Omental fat pad (tissue), 4 donors: ENCODE data around the gene OBSCN. TPM values are rescaled to one million over a fixed set of nuclear protein-coding genes. Genes with fewer than 3 reads are reported as not detected.
A peak's percentile ranks its signal among the peaks of the same experiment; 100 is the strongest.

Experiments used
- ATAC-seq: fragments of 150-250 bp; one replicate; pipeline ENCODE4 v1.9.1; 2016; ENCODE audit warnings: mild to moderate bottlenecking, moderate library complexity; ENCODE audit not compliant: low FRiP score
- DNase-seq: peaks from one replicate; pipeline ENCODE4 v3.0.0-alpha.2; 2019; ENCODE audit warnings: low spot score
- total RNA-seq, 4 donors: library from RNA; depleted of rRNA; stranded (reverse); fragments of >200 nt; gene quantifications; one replicate each; pipeline ENCODE4 v1.1.0, GENCODE V29; 2016
- TF ChIP-seq, protein P1 (sequence below), 3 donors: fragments of 450-650 bp; IDR thresholded peaks; one replicate each; pipeline ENCODE4 v1.5.1; 2016 to 2017; ENCODE audit warnings: antibody characterized with exemption in 3 of 3, mild to moderate bottlenecking in 3 of 3, moderate library complexity in 2 of 3

Gene OBSCN
- total RNA-seq, 4 donors from 2014 or later: 5.4 to 26.0 (median 9.7) TPM

DNA sequence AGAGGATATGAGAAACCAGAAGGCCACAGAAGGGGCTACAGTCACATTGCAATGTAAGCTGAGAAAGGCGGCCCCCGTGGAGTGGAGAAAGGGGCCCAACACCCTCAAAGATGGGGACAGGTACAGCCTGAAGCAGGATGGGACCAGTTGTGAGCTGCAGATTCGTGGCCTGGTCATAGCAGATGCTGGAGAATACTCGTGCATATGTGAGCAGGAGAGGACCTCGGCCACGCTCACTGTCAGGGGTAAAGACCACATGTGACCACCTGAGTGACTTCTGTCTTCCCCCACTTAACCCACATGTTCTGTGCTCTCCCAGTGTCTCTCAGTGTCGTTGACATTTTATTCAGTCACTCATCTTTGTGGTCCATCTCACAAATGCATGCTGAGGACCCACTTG, 92.1 kb downstream of the OBSCN start:
- no peak for DNase-seq

DNA sequence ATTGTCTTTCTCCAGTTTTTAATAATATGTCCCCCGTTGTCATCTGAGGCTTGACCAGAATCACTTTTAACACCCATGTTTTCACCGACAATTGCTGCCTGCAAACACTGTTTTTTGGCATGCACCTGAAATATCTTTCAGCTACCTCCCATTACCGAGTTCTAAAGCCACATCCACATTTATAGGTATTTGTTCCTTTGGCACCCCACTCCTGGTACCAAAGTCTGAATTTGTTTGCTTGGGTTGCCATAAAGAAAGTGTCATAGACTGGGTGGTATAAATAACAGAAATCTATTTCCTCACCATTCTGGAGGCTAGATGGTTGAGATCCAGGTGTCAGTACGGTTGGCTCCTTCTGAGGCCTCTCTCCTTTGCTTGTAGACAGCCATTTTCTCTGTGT, 94.2 kb downstream of the OBSCN start:
- DNase-seq (no peak), ATAC-seq (no peak)
- TF ChIP-seq, protein P1, sequence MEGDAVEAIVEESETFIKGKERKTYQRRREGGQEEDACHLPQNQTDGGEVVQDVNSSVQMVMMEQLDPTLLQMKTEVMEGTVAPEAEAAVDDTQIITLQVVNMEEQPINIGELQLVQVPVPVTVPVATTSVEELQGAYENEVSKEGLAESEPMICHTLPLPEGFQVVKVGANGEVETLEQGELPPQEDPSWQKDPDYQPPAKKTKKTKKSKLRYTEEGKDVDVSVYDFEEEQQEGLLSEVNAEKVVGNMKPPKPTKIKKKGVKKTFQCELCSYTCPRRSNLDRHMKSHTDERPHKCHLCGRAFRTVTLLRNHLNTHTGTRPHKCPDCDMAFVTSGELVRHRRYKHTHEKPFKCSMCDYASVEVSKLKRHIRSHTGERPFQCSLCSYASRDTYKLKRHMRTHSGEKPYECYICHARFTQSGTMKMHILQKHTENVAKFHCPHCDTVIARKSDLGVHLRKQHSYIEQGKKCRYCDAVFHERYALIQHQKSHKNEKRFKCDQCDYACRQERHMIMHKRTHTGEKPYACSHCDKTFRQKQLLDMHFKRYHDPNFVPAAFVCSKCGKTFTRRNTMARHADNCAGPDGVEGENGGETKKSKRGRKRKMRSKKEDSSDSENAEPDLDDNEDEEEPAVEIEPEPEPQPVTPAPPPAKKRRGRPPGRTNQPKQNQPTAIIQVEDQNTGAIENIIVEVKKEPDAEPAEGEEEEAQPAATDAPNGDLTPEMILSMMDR (IDR thresholded peaks at IDR 0.05): no peak

More for the DNA sequence above, 92.1 kb downstream of the OBSCN start:
- ATAC-seq: no peak
- TF ChIP-seq, protein P1 (IDR thresholded peaks at IDR 0.05): no peak

- TF ChIP-seq, protein P1 (IDR thresholded peaks at IDR 0.05): no peak
- ATAC-seq (no peak), DNase-seq (no peak)
These were observed 95.8 kb downstream of the OBSCN start for GRCh38 chr1:228303596-228303995.

DNA sequence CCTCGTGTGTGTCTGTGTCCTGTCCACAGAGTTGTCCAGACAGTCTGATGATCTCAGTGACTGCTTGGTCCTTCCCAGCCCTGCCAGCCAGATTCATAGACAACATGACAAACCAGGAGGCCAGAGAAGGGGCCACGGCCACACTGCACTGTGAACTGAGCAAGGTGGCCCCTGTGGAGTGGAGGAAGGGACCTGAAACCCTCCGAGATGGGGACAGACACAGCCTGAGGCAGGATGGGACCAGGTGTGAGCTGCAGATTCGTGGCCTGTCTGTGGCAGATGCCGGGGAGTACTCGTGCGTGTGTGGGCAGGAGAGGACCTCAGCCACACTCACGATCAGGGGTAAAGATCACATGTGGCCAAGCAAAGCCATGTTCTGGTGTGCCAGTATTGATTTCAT, 96.4 kb downstream of the OBSCN start:
- no peak for DNase-seq
- no peak for ATAC-seq
- TF ChIP-seq, protein P1 (IDR thresholded peaks at IDR 0.05): no peak

- TF ChIP-seq, protein P1 (IDR thresholded peaks at IDR 0.05): no peak
- DNase-seq: peak; percentile 10
- ATAC-seq: no peak
These were observed 97.0 kb downstream of the OBSCN start for GRCh38 chr1:228304766-228305395.

GRCh38 chr1:228305721-228306152, 97.9 kb downstream of the OBSCN start:
- TF ChIP-seq, protein P1 (IDR thresholded peaks at IDR 0.05): no peak
- no peak for ATAC-seq
- DNase-seq: no peak
